Measurements from ENCODE around the gene PHYH. TPM values are rescaled to one million over a fixed set of nuclear protein-coding genes. Genes with fewer than 3 reads are reported as not detected.
"Not testable (repeated sequence)": the region's sequence is repeated elsewhere in the genome, so short reads cannot be mapped to it uniquely, and the experiment has no call there.

Gene PHYH
- total RNA-seq, 1 donor from 2014 or later: 101 TPM

DNA sequence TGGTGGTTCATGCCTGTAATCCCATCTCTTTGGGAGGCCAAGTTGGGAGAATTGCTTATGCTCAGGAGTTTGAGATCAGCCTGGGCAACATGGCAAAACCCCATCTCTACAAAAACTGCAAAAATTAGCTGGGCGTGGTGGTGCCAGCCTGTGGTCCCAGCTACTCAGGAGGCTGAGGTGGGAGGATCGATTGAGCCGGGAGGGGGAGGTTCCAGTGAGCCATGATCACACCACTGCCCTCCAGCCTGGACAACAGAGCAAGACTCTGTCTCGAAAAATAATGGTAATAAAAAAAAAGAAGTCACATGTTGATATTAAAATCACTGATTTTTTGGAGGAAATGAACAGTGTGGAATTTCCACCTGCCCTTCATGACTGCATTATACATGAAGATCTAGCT, 15.8 kb downstream of the PHYH start:
- no peak for DNase-seq (ENCODE audit: low spot score)
- intact Hi-C loops (cut with DNase I): no loop called here

- intact Hi-C loops (cut with DNase I); DNase-seq (ENCODE audit: low spot score): not testable (repeated sequence)
Measured at GRCh38 chr10:13282348-13282747, 17.5 kb downstream of the PHYH start.

DNA sequence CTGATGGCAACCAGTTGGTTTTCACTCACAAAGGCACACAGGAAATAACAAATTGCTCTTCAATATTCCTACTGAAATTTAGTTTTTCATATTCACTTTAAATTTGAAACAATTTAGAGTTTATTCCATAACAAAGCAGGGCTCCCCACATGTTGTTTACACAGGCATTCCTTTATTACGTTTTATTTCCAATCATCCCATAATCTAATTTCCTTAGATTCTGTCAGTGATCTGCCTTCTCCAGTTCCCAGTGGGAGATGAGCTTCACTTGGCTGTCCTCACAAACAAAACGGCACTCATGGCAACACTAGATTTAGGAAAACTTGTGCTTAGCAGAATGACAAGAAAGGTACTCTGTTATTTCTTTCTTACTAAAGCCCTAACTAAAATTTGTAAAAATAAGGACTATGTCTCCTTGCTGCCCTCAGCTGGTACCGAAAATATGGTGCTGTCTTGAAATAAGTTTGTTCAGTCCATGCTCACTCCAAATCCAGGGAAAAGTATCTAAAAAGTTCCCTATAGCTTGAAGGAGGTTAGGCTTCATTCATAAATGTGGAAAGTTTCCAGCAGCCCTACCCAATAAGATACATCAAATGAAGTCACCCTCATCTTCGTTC, 23.0 kb downstream of the PHYH start:
- intact Hi-C loops (cut with DNase I): no loop called here
- DNase-seq (ENCODE audit: low spot score): no peak

GRCh38 chr10:13276146-13276545, 23.7 kb downstream of the PHYH start:
- intact Hi-C loops (cut with DNase I): not testable (repeated sequence)
- DNase-seq (ENCODE audit: low spot score): peak; percentile 36

GRCh38 chr10:13272164-13272571, 27.7 kb downstream of the PHYH start:
- intact Hi-C loops (cut with DNase I): no loop called here
- peak; percentile 66 for DNase-seq (ENCODE audit: low spot score)

DNA sequence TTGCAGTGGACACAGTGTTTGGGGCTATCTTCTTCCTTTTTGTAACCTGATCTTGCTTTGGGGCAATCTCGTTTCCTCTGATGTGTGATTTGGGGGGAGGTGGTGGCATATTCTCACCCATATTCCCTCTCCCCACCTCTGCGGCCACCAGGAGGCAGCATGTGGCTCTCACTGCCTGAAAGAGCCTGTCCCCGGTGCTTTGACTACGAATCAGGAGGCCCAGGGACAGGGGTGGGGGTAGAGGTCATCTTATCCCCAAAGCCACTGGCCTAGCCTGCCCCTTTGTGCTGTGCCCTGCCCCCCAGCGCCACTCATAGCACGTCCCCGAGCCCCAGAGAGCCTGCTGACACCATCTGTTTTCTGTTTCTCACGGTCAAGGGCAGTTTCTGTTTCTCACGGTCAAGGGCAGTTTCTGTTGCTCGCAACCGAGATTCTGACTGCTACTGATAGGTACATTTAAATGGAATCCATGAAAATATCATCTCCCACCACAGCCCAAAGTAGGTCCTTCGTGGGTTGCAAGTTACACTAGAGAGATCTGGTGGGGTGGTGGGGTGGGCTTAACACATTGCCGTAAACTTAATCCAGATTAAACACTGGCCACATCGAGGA, 28.2 kb downstream of the PHYH start:
- no peak for DNase-seq (ENCODE audit: low spot score)
- intact Hi-C loops (cut with DNase I): no loop called here

DNA sequence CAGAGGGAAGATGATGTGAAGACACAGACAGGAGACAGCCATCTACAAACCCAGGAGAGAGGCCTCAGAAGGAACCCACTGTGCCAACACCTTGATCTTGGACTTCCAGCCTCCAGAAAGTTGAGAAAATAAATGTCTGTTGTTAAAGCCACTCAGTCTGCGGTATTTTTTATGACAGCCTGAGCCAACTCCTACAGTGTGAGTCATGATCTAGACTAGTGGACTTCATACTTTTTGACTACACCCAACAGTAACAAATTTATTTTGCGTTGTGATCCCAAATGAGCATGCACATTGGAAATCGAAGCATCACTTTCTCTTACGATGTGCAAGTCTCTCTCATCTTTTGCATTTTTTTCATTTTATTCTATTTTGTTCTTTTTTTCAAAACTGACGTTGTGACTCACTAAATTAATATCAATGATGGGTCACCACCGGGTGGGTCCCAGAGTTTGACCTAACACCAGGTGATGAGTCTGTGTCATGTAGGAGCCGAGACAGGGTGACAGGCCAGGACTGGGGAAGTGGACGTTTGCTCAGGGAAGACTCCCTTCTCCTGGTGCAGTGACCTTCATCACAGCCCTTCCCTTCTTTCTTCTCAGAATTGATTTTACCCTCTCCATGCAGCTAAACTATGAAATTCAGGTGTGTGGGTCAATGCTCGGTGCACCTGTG, 28.9 kb downstream of the PHYH start:
- intact Hi-C loops (cut with DNase I): no loop called here
- DNase-seq (ENCODE audit: low spot score): no peak

DNA sequence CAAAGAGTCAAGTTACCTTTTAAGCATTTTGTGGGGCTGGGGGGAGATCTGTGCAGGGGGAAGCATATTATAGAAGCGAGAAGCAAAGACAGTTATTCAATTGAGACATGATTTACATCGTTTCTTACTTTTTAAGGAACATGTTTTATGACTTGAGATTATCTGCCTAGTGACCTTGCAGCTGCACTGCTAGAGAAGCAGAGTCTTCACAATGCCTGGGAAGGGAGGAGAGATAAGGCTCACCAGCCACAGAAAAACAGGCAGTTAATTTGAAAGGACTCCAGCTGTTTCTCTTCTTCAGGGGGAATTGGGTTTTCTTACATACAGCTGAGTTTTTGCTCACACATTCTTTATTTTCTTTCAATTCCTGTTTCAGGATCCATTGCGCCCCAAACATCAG, 31.0 kb downstream of the PHYH start:
- intact Hi-C loops (cut with DNase I): no loop called here

GRCh38 chr10:13268310-13268709, 31.6 kb downstream of the PHYH start:
- intact Hi-C loops (cut with DNase I): no loop called here
- no peak for DNase-seq (ENCODE audit: low spot score)

More for the DNA sequence above, 31.0 kb downstream of the PHYH start:
- no peak for DNase-seq (ENCODE audit: low spot score)

GRCh38 chr10:13263591-13263990, 36.3 kb downstream of the PHYH start:
- intact Hi-C loops (cut with DNase I): no loop called here
- DNase-seq (ENCODE audit: low spot score): no peak

- intact Hi-C loops (cut with DNase I): no loop called here
- DNase-seq (ENCODE audit: low spot score): no peak
Measured at GRCh38 chr10:13262433-13262832, 37.4 kb downstream of the PHYH start.

DNA sequence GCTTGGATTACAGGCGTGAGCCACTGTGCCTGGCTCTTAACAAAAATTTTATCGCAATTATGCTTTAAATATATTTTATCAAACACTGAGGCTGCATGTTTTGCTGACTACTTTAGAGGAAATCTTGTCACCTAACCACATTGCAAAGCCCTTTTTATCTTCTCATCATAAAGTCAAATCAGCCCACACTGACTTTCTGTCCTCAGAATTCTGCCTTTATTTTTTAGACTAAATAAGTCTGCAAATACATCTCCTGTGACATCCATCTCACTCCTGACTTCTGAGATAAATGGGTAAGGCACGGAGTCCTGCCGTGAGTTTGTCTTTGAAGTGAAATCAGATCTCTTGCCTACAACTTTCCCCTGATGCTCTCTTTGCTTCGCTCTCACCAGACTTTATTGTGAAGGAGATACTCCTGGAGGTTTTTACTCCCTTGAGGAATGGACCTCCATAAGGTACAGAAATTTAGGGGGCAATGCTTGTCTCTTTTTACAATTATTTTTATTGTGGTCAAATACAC, 42.2 kb downstream of the PHYH start:
- intact Hi-C loops (cut with DNase I): no loop called here
- no peak for DNase-seq (ENCODE audit: low spot score)

GRCh38 chr10:13256627-13257026, 43.2 kb downstream of the PHYH start:
- intact Hi-C loops (cut with DNase I): no loop called here

DNA sequence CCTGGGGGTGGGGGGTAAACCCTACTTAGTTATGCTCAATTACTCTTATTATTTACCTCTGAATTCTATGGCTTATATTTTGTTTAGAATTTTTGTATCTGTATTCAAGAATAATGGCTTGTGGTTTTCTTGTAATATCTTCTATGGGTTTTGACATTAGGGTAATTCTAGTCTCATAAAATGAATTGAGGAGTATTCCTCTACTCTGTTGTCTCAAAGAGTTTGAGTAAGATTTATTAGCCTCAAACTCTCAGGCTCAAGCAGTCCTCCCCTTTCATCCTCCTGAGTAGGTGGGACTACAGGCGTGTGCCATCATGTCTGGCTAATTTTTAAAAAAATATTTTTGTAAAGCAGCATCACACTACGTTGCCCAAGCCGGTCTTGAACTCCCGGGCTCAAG, 46.1 kb downstream of the PHYH start:
- no peak for DNase-seq (ENCODE audit: low spot score)
- intact Hi-C loops (cut with DNase I): no loop called here

More at GRCh38 chr10:13256627-13257026, 43.2 kb downstream of the PHYH start:
- no peak for DNase-seq (ENCODE audit: low spot score)

DNA sequence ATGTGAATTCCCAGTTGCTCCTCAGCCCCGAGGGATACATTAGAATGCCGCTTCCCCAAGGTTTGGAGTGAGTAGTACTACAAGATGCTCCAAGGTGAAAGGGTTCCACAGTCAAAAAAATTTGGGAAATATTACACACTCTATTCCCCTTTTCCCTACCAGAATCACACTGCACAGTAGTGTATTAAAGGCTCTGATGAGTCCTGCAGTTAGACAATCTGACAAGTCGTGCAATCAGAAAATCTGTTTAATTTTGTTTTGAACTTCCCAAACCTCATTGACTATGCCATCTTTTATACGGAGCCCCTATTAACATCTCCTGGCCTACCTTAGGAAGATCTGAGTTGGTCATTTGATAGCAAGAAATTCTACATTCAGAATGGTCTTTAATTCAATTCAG, 52.1 kb downstream of the PHYH start:
- DNase-seq (ENCODE audit: low spot score): no peak
- intact Hi-C loops (cut with DNase I): no loop called here

- intact Hi-C loops (cut with DNase I): no loop called here
- DNase-seq (ENCODE audit: low spot score): no peak
Measured at GRCh38 chr10:13247246-13247645, 52.6 kb downstream of the PHYH start.

- peak; percentile 5 for DNase-seq (ENCODE audit: low spot score)
- intact Hi-C loops (cut with DNase I): not testable (repeated sequence)
Measured at GRCh38 chr10:13242260-13242659, 57.6 kb downstream of the PHYH start.

DNA sequence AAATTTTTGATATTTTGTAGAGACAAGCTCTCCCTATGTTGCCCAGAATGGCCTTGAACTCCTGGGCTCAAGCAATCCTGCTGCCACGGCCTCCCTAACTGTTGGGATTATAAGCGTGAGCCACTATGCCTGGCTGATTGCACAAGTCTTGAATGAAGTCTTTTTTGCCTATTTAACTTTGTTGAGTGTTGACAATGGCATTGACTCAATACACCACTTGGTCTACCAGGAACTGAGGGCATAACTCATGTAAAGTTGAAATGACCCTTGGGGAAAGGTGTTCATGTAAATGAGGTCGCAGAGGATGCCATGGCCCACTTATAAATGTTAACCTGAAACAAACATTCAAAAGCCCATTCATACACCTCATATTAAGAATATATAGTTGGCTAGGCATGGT, 58.3 kb downstream of the PHYH start:
- intact Hi-C loops (cut with DNase I): no loop called here
- DNase-seq (ENCODE audit: low spot score): peak; percentile 10

- no peak for DNase-seq (ENCODE audit: low spot score)
- intact Hi-C loops (cut with DNase I): no loop called here
Measured at GRCh38 chr10:13239923-13240322, 59.9 kb downstream of the PHYH start.

- no peak for DNase-seq (ENCODE audit: low spot score)
- intact Hi-C loops (cut with DNase I): no loop called here
Measured at GRCh38 chr10:13238271-13239077, 61.4 kb downstream of the PHYH start.

All from cardiac septum (tissue), 1 donor.